ENCODE results near the gene PPP1R1C.
A peak's percentile ranks its signal among the peaks of the same experiment; 100 is the strongest.

Gene PPP1R1C, protein sequence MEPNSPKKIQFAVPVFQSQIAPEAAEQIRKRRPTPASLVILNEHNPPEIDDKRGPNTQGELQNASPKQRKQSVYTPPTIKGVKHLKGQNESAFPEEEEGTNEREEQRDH

DNA sequence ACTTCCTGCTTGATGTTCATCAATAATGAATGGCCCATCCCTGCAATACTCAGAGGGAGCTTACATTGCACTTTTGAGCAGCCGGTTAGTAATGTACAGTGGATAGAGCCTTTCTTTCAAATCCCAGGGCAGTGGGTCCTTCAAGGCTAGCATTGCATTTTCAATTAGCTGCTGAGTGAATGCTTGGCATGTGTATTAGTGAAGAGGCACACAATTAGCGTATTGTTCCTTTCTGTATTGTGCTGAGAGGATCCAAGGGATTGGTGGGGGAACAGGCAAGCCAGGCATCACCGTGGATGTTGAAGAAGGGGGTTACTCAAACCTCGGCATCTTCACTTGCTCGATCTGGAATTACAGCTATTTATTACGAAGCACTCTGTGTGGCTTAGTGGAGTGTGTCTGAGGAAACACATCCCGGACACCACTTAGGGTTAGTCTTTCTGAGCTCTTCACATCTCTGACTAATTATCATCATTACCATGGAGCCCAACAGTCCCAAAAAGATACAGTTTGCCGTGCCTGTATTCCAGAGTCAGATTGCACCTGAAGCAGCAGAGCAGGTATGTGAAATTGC is at the start of gene PPP1R1C:
Gene PPP1R1C (plus strand): TSS at position 222 of the 574 bp plus-strand sequence. CDS start 258 bp downstream, at position 480.
- no peak for DNase-seq (ENCODE audit: low read depth, low spot score)
- ChIA-PET POLR2A (no interaction called here), CTCF (interaction anchor here (1.0 to 1.7 kb wide), 2 partner anchors 32 to 91 kb away, joined by 3 to 4 read pairs; no protein-coding TSS in a partner anchor)
- H3K4me3 ChIP-seq (ENCODE audit: low read depth, low read length), result no peak within 1 kb of the TSS
- TF ChIP-seq, protein P1, sequence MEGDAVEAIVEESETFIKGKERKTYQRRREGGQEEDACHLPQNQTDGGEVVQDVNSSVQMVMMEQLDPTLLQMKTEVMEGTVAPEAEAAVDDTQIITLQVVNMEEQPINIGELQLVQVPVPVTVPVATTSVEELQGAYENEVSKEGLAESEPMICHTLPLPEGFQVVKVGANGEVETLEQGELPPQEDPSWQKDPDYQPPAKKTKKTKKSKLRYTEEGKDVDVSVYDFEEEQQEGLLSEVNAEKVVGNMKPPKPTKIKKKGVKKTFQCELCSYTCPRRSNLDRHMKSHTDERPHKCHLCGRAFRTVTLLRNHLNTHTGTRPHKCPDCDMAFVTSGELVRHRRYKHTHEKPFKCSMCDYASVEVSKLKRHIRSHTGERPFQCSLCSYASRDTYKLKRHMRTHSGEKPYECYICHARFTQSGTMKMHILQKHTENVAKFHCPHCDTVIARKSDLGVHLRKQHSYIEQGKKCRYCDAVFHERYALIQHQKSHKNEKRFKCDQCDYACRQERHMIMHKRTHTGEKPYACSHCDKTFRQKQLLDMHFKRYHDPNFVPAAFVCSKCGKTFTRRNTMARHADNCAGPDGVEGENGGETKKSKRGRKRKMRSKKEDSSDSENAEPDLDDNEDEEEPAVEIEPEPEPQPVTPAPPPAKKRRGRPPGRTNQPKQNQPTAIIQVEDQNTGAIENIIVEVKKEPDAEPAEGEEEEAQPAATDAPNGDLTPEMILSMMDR (IDR thresholded peaks at IDR 0.05; ENCODE audit: insufficient read depth, low read length, missing control alignments), result no peak

- TF ChIP-seq, protein P1 (IDR thresholded peaks at IDR 0.05; ENCODE audit: insufficient read depth, low read length, missing control alignments), result no peak
- POLR2A ChIA-PET, result no interaction called here
- H3K4me3 ChIP-seq (ENCODE audit: low read depth, low read length), result no peak overlapping the region
- peak; percentile 38 for DNase-seq (ENCODE audit: low read depth, low spot score)
- CTCF ChIA-PET, result interaction anchor here (0.9 to 5.6 kb wide), 4 partner anchors 10 to 195 kb away, joined by 4 to 44 read pairs (median 8); no protein-coding TSS in a partner anchor
Observed at GRCh38 chr2:181937473-181937872, 48.2 kb upstream of the PPP1R1C start.

DNA sequence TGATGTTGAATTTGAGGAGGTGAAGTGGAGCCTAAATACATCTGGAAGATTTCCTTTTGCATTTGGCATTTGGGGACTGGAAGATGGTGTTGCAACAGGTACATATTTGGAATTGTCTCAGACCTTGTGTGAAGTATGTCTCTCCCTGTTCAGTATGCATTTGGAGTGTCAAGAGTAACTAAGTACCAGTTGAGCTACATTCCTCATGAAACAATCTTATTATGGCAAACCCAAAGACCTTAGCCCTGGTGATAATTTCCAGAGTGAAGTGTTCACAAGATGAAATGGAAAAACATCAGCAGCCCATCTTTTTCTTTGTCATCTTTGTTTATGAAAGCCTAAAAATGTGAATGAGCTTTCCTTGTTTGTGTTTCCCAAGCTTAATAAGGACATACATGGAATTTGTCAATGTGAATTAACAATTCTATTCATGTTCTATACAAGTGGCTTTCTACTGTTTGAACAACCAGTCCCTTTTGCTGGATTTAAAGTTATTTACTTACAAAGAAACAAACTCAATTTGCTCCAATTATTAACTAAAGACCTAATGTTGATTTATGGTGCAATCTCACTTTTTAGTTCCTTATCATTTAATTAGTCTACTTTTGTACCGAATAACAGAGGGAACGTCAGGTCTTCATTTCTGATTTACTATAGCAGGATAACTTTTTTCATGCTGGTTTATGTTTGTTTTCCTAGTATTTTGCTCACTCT is 42.1 kb upstream of the PPP1R1C start:
- CTCF ChIA-PET, result interaction anchor here (1.0 to 1.1 kb wide), 2 partner anchors 10 to 24 kb away, joined by 3 read pairs; no protein-coding TSS in a partner anchor
- no peak for DNase-seq (ENCODE audit: low read depth, low spot score)
- H3K4me3 ChIP-seq (ENCODE audit: low read depth, low read length), result no peak overlapping the region
- POLR2A ChIA-PET, result no interaction called here
- TF ChIP-seq, protein P1 (IDR thresholded peaks at IDR 0.05; ENCODE audit: insufficient read depth, low read length, missing control alignments), result no peak

GRCh38 chr2:181944164-181944913 is 41.3 kb upstream of the PPP1R1C start:
- ChIA-PET CTCF (interaction anchor here (1.0 to 1.1 kb wide), 2 partner anchors 9 to 25 kb away, joined by 3 read pairs; no protein-coding TSS in a partner anchor), POLR2A (no interaction called here)

GRCh38 chr2:181944914-181945291 is 40.8 kb upstream of the PPP1R1C start:
- ChIA-PET CTCF (interaction anchor here (1.2 kb wide), 1 partner anchor 10 kb away, joined by 3 read pairs; no protein-coding TSS in a partner anchor), POLR2A (no interaction called here)
- TF ChIP-seq, protein P1 (IDR thresholded peaks at IDR 0.05; ENCODE audit: insufficient read depth, low read length, missing control alignments), result no peak
- no peak overlapping the region for H3K4me3 ChIP-seq (ENCODE audit: low read depth, low read length)
- DNase-seq (ENCODE audit: low read depth, low spot score), result no peak

More at GRCh38 chr2:181944164-181944913, 41.3 kb upstream of the PPP1R1C start:
- DNase-seq (ENCODE audit: low read depth, low spot score), result no peak
- no peak overlapping the region for H3K4me3 ChIP-seq (ENCODE audit: low read depth, low read length)
- TF ChIP-seq, protein P1 (IDR thresholded peaks at IDR 0.05; ENCODE audit: insufficient read depth, low read length, missing control alignments), result no peak

Measured in AG04449 (cell line).